Endodermal cell (in vitro differentiated cells): ENCODE results near the gene SYNPO2L. TPM values are rescaled to one million over a fixed set of nuclear protein-coding genes. Genes with fewer than 3 reads are reported as not detected.

ENCODE experiments used
- DNase-seq: peaks from one replicate; pipeline ENCODE4 v3.0.0-alpha.2; 2017
- H3K27ac ChIP-seq: 2 replicates; pipeline ENCODE4 v1.5.1; 2013; ENCODE audit warnings: mild to moderate bottlenecking, low read depth, low read length, moderate library complexity
- H3K27me3 ChIP-seq: 2 replicates; pipeline ENCODE4 v1.6.1; 2013; ENCODE audit warnings: mild to moderate bottlenecking, low read length, moderate library complexity; ENCODE audit not compliant: insufficient read depth, control insufficient read depth, poor library complexity, severe bottlenecking
- H3K36me3 ChIP-seq: 2 replicates; pipeline ENCODE4 v1.7.0; 2013; ENCODE audit warnings: mild to moderate bottlenecking, low read length, moderate library complexity; ENCODE audit not compliant: control insufficient read depth, insufficient read depth
- H3K4me1 ChIP-seq: one replicate; pipeline ENCODE4 v1.7.0; 2013; ENCODE audit warnings: low read length; ENCODE audit not compliant: control insufficient read depth, insufficient read depth
- H3K4me3 ChIP-seq: 2 replicates; pipeline ENCODE4 v1.5.1; 2013; ENCODE audit warnings: mild to moderate bottlenecking, low read length, moderate library complexity
- H3K9ac ChIP-seq: 2 replicates; pipeline ENCODE4 v1.6.1; 2013; ENCODE audit warnings: mild to moderate bottlenecking, low read length, moderate library complexity; ENCODE audit not compliant: poor library complexity, severe bottlenecking; ENCODE audit errors: extremely low read depth
- H3K9me3 ChIP-seq: 2 replicates; pipeline ENCODE4 v1.6.1; 2013; ENCODE audit warnings: mild to moderate bottlenecking, low read length, moderate library complexity; ENCODE audit not compliant: control insufficient read depth
- H3K27ac Mint-ChIP-seq: 2 replicates; pipeline ENCODE4 v1.8.0; 2020; ENCODE audit warnings: mixed read lengths
- H3K27me3 Mint-ChIP-seq: 2 replicates; pipeline ENCODE4 v1.8.0; 2021; ENCODE audit warnings: mild to moderate bottlenecking, mixed read lengths; ENCODE audit not compliant: insufficient read depth
- H3K36me3 Mint-ChIP-seq: 2 replicates; pipeline ENCODE4 v1.8.0; 2020; ENCODE audit warnings: low read depth, mixed read lengths
- H3K4me1 Mint-ChIP-seq: 2 replicates; pipeline ENCODE4 v1.8.0; 2020; ENCODE audit warnings: mixed read lengths
- H3K4me3 Mint-ChIP-seq: 2 replicates; pipeline ENCODE4 v1.8.0; 2020; ENCODE audit warnings: mild to moderate bottlenecking, moderate library complexity, mixed read lengths
- H3K9me3 Mint-ChIP-seq: 2 replicates; pipeline ENCODE4 v1.8.0; 2020; ENCODE audit warnings: mild to moderate bottlenecking, mixed read lengths
- CTCF ChIP-seq: fragments of 200-600 bp; sonication (generic); conservative IDR thresholded peaks from 2 replicates; pipeline ENCODE4 v1.5.0; 2021; ENCODE audit warnings: antibody characterized with exemption, mild to moderate bottlenecking
- WGBS, 2 experiments: methylation state at CpG; one replicate each; pipeline versions ENCODE4 v1.1.5 to v1.1.7; 2013; ENCODE audit warnings: missing lambda C conversion rate in 2 of 2, mixed read lengths in 1 of 2; ENCODE audit not compliant: insufficient coverage in 1 of 2, insufficient read length in 1 of 2; 5-methylcytosine and 5-hydroxymethylcytosine counted together
- total RNA-seq, 2 donors: library from RNA; stranded (reverse); fragmentation: NEBNext Ultra II Directional in 1 of 2; extraction: Animal tissue kit (Norgen Biotek cat#: 25700) in 1 of 2; gene quantifications; 2 replicates in 1 of 2; 3 replicates in 1 of 2; pipeline ENCODE4 v1.2.1, GENCODE V29; 2021

The SYNPO2L gene
- total RNA-seq, 2 donors from 2014 or later: 0.11 to 0.20 TPM

- Mint-ChIP-seq H3K36me3 (no peaks in the 10 kb centered on the region), H3K4me3 (no peak overlapping the region), H3K27me3 (peaks cover 13% of the 10 kb centered on the region), H3K27ac (no peak overlapping the region), H3K9me3 (no peaks in the 10 kb centered on the region), H3K4me1 (peaks cover 31% of the 10 kb centered on the region)
- H3K4me1 ChIP-seq: peaks cover 9% of the 10 kb centered on the region
- H3K4me3 ChIP-seq: no peak overlapping the region
- 86% methylated on average over 1 of the region's 1 CpG; no CpG with 5 or more reads in 1 of the 2 experiments for WGBS, 2 experiments
- H3K27ac ChIP-seq: no peak overlapping the region
- DNase-seq: no peak
- no peak for TF ChIP-seq CTCF
- H3K27me3 ChIP-seq: no peaks in the 10 kb centered on the region
- H3K36me3 ChIP-seq: no peaks in the 10 kb centered on the region
- no peak overlapping the region for H3K9ac ChIP-seq
- H3K9me3 ChIP-seq: no peaks in the 10 kb centered on the region
These were observed 11.1 kb downstream of the SYNPO2L start for GRCh38 chr10:73644767-73645166.

GRCh38 chr10:73644015-73644743 lies 11.7 kb downstream of the SYNPO2L start:
- no peak overlapping the region for H3K27ac ChIP-seq
- no peak overlapping the region for H3K4me3 ChIP-seq
- WGBS, 2 experiments: 31 to 41% methylated on average over 4 to 5 of the region's 5 CpGs
- Mint-ChIP-seq H3K4me3 (no peak overlapping the region), H3K27me3 (peaks cover 15% of the 10 kb centered on the region), H3K27ac (no peak overlapping the region), H3K4me1 (peaks cover 25% of the 10 kb centered on the region), H3K36me3 (no peaks in the 10 kb centered on the region), H3K9me3 (no peaks in the 10 kb centered on the region)
- H3K4me1 ChIP-seq: peaks cover 9% of the 10 kb centered on the region
- no peaks in the 10 kb centered on the region for H3K36me3 ChIP-seq
- no peak overlapping the region for H3K9ac ChIP-seq
- DNase-seq: peak; percentile 82
- TF ChIP-seq CTCF: peak; percentile 96
- no peaks in the 10 kb centered on the region for H3K9me3 ChIP-seq
- H3K27me3 ChIP-seq: no peaks in the 10 kb centered on the region

- H3K4me3 Mint-ChIP-seq: no peak overlapping the region
- no peak for DNase-seq
These were observed 12.5 kb downstream of the SYNPO2L start for GRCh38 chr10:73643362-73643761.

More at GRCh38 chr10:73643362-73643761, 12.5 kb downstream of the SYNPO2L start:
- TF ChIP-seq CTCF: no peak
- Mint-ChIP-seq H3K4me1 (peaks cover 18% of the 10 kb centered on the region), H3K9me3 (no peaks in the 10 kb centered on the region), H3K27ac (no peak overlapping the region), H3K36me3 (no peaks in the 10 kb centered on the region), H3K27me3 (peaks cover 15% of the 10 kb centered on the region)
- no peaks in the 10 kb centered on the region for H3K36me3 ChIP-seq
- 95 to 100% methylated on average over 2 of the region's 2 CpGs for WGBS, 2 experiments
- H3K9ac ChIP-seq: no peak overlapping the region
- peaks cover 6% of the 10 kb centered on the region for H3K4me1 ChIP-seq
- H3K4me3 ChIP-seq: no peak overlapping the region
- no peaks in the 10 kb centered on the region for H3K9me3 ChIP-seq
- no peak overlapping the region for H3K27ac ChIP-seq
- H3K27me3 ChIP-seq: no peaks in the 10 kb centered on the region
